Thymus (tissue), 14 donors: Measurements from ENCODE around the gene FEN1. TPM values are rescaled to one million over a fixed set of nuclear protein-coding genes. Genes with fewer than 3 reads are reported as not detected.
A peak's percentile ranks its signal among the peaks of the same experiment; 100 is the strongest.

Experiments
- DNase-seq, 9 donors: peaks; one replicate each; pipeline ENCODE4 v3.0.0-alpha.2; 2013; ENCODE audit warnings: low spot score in 9 of 9, low read depth in 6 of 9, missing footprints in 1 of 9
- H3K27ac ChIP-seq, 2 donors: one replicate each; pipeline ENCODE4 v1.5.1; 2013; ENCODE audit warnings: control low read depth in 1 of 2, low read depth in 1 of 2, low read length in 1 of 2, mild to moderate bottlenecking in 1 of 2, moderate library complexity in 1 of 2
- H3K27me3 ChIP-seq, 2 donors: one replicate each; pipeline ENCODE4 v1.5.1; 2013; ENCODE audit warnings: low read length in 1 of 2; ENCODE audit not compliant: control insufficient read depth in 2 of 2, insufficient read depth in 1 of 2
- H3K36me3 ChIP-seq, 2 donors: one replicate each; pipeline ENCODE4 v1.5.1; 2013; ENCODE audit warnings: low read length in 1 of 2, mild to moderate bottlenecking in 1 of 2, moderate library complexity in 1 of 2; ENCODE audit not compliant: control insufficient read depth in 2 of 2, insufficient read depth in 2 of 2
- H3K4me1 ChIP-seq, 2 donors: one replicate each; pipeline ENCODE4 v1.5.1; 2013; ENCODE audit warnings: low read length in 2 of 2; ENCODE audit not compliant: control insufficient read depth in 2 of 2, insufficient read depth in 2 of 2
- H3K4me3 ChIP-seq, 2 donors: one replicate each; pipeline ENCODE4 v1.5.1; 2013; ENCODE audit warnings: low read length in 2 of 2, control low read depth in 1 of 2, mild to moderate bottlenecking in 1 of 2
- H3K9me3 ChIP-seq, 2 donors: one replicate each; pipeline ENCODE4 v1.5.1; 2013; ENCODE audit warnings: low read length in 1 of 2, mild to moderate bottlenecking in 1 of 2; ENCODE audit not compliant: control insufficient read depth in 2 of 2, insufficient read depth in 1 of 2
- WGBS: extraction: QIAGEN DNeasy Blood & Tissue Kit; methylation state at CpG from one replicate; pipeline ENCODE4 v1.1.7; 2013; 5-methylcytosine and 5-hydroxymethylcytosine counted together
- long read RNA-seq, 10 donors: transcript quantifications; one replicate each; lab custom pipeline, GENCODE V29; 2026
- polyA plus RNA-seq: library from polyadenylated mRNA; stranded (reverse); fragments of 200-250 nt; gene quantifications from one replicate; pipeline ENCODE4 v1.2.3, GENCODE V29; 2013
- total RNA-seq: library from RNA; stranded (reverse); fragments of 120-200 nt; gene quantifications from one replicate; pipeline ENCODE4 v1.2.4, GENCODE V29; 2013
- donor health status: healthy.

The FEN1 gene, protein sequence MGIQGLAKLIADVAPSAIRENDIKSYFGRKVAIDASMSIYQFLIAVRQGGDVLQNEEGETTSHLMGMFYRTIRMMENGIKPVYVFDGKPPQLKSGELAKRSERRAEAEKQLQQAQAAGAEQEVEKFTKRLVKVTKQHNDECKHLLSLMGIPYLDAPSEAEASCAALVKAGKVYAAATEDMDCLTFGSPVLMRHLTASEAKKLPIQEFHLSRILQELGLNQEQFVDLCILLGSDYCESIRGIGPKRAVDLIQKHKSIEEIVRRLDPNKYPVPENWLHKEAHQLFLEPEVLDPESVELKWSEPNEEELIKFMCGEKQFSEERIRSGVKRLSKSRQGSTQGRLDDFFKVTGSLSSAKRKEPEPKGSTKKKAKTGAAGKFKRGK
- 84.1 TPM for total RNA-seq
- 10.0 TPM for polyA plus RNA-seq
- long read RNA-seq, donor 1, partial matches to known transcripts, result 0 of 4 reads
- long read RNA-seq, donor 1, other reads (novel, unspliced or antisense), result 0 of 4 reads
- long read RNA-seq, donor 2, result 0 reads
- long read RNA-seq, donor 3, transcript FEN1-201 (2 exons, 2,296 nt), result major isoform, 42 of 43 reads
- long read RNA-seq, donor 3, partial matches to known transcripts, result 0 of 43 reads
- long read RNA-seq, donor 3, other reads (novel, unspliced or antisense), result 0 of 43 reads
- long read RNA-seq, donor 4, transcript FEN1-201 (2 exons, 2,296 nt), result major isoform, 19 of 19 reads
- long read RNA-seq, donor 4, partial matches to known transcripts, result 0 of 19 reads
- long read RNA-seq, donor 4, other reads (novel, unspliced or antisense), result 0 of 19 reads
- long read RNA-seq, donor 5, transcript FEN1-201 (2 exons, 2,296 nt), result major isoform, 46 of 46 reads
- long read RNA-seq, donor 5, partial matches to known transcripts, result 0 of 46 reads
- long read RNA-seq, donor 5, other reads (novel, unspliced or antisense), result 0 of 46 reads
- long read RNA-seq, donor 6, transcript FEN1-201 (2 exons, 2,296 nt), result major isoform, 37 of 37 reads
- long read RNA-seq, donor 6, partial matches to known transcripts, result 0 of 37 reads
- long read RNA-seq, donor 6, other reads (novel, unspliced or antisense), result 0 of 37 reads
- long read RNA-seq, donor 7, transcript FEN1-201 (2 exons, 2,296 nt), result major isoform, 30 of 30 reads
- long read RNA-seq, donor 7, partial matches to known transcripts, result 0 of 30 reads
- long read RNA-seq, donor 7, other reads (novel, unspliced or antisense), result 0 of 30 reads
- long read RNA-seq, donor 8, transcript FEN1-201 (2 exons, 2,296 nt), result major isoform, 16 of 16 reads
- long read RNA-seq, donor 8, partial matches to known transcripts, result 0 of 16 reads
- long read RNA-seq, donor 8, other reads (novel, unspliced or antisense), result 0 of 16 reads
- long read RNA-seq, donor 9, transcript FEN1-201 (2 exons, 2,296 nt), result major isoform, 27 of 27 reads
- long read RNA-seq, donor 9, partial matches to known transcripts, result 0 of 27 reads
- long read RNA-seq, donor 9, other reads (novel, unspliced or antisense), result 0 of 27 reads
- long read RNA-seq, donor 10, transcript FEN1-201 (2 exons, 2,296 nt), result major isoform, 42 of 42 reads
- long read RNA-seq, donor 10, partial matches to known transcripts, result 0 of 42 reads
- long read RNA-seq, donor 10, other reads (novel, unspliced or antisense), result 0 of 42 reads

DNA sequence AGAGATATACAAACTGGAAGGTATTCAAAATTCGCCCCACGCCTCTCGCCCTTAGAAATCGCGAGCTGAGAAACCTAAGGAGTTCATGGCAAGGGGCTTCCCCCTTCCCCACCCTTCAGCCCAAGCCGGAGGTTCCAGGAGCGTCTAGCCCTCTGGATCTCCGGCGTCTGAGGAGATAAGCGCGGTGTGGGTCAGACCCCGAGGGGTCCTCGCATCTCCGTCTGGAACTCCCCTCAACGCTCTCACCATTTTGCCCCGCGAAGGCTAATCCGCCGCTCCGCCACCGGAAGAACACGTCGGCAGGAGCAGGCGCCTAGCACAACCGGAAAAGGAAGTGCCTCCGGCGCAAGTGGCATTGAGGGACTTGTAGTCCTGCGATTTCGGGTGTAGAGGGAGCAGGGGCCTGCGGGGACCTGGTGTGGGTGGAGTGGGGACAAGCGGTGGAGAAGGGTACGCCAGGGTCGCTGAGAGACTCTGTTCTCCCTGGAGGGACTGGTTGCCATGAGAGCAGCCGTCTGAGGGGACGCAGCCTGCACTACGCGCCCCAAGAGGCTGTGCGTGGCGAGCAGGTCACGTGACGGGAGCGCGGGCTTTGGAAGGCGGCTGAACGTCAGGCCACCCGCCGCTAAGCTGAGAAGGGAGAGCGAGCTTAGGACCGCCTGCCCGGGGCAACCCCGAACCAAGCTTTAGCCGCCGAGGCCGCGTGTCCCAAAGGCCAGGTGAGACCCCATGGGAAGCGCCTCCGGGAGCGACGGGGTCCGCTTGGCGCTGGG, at the start of gene FEN1, which contains the start of gene TMEM258:
FEN1 (plus strand) TSS at position 602 of the 773 bp plus-strand sequence. CDS start 2,451 bp downstream, outside the sequence.
TMEM258 (minus strand) TSS at position 290 of the 773 bp plus-strand sequence; CDS start at position 249, 41 bp downstream.
- peaks cover 38 to 60% of the 10 kb centered on the region in 2 donors for H3K36me3 ChIP-seq
- peak within 1 kb of the TSS; percentile 94 for H3K27ac ChIP-seq
- peaks cover 14 to 18% of the 10 kb centered on the region in 2 donors for H3K4me1 ChIP-seq
- H3K4me3 ChIP-seq, result peak within 1 kb of the TSS; percentile 82 to 87
- WGBS, result under 1% methylated on average over 61 of the region's 61 CpGs
- peak; percentile 81 to 94 (median 85) for DNase-seq
- no peaks in the 10 kb centered on the region for H3K27me3 ChIP-seq
- no peaks in the 10 kb centered on the region for H3K9me3 ChIP-seq

DNA sequence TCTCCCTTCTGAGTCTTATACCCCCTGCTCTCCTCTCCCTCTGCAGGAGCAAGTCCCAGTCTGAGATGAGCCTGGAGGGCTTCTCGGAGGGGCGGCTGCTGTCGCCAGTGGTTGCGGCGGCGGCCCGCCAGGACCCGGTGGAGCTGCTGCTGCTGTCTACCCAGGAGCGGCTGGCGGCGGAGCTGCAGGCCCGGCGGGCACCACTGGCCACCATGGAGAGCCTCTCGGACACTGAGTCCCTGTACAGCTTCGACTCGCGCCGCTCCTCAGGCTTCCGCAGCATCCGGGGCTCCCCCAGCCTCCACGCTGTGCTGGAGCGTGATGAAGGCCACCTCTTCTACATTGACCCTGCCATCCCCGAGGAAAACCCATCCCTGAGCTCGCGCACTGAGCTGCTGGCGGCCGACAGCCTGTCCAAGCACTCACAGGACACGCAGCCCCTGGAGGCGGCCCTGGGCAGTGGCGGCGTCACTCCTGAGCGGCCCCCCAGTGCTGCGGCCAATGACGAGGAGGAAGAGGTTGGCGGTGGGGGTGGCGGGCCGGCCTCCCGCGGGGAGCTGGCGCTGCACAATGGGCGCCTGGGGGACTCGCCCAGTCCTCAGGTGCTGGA, 49.1 kb upstream of the FEN1 start:
- Histone ChIP-seq H3K27me3 (peaks cover 0 to 6% of the 10 kb centered on the region in 2 donors), H3K27ac (no peak overlapping the region), H3K9me3 (no peaks in the 10 kb centered on the region), H3K4me1 (no peaks in the 10 kb centered on the region), H3K4me3 (no peak overlapping the region), H3K36me3 (no peaks in the 10 kb centered on the region)
- WGBS, result 97% methylated on average over 42 of the region's 42 CpGs
- no peak for DNase-seq

DNA sequence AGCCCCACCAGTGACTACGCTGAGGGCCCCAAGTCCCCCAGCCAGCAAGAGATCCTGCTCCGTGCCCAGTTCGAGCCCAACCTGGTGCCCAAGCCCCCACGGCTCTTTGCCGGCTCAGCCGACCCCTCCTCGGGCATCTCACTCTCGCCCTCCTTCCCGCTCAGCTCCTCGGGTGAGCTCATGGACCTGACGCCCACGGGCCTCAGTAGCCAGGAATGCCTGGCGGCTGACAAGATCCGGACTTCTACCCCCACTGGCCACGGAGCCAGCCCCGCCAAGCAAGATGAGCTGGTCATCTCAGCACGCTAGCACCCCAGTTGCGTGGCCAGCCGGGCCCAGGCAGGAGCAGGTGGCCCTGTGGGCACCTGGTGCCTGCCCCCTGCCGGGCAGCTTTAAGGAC, 48.5 kb upstream of the FEN1 start:
- H3K9me3 ChIP-seq, result no peaks in the 10 kb centered on the region
- peaks cover 0 to 12% of the 10 kb centered on the region in 2 donors for H3K27me3 ChIP-seq
- H3K4me1 ChIP-seq, result no peaks in the 10 kb centered on the region
- 96% methylated on average over 20 of the region's 20 CpGs for WGBS
- DNase-seq, result no peak
- H3K36me3 ChIP-seq, result no peaks in the 10 kb centered on the region
- H3K27ac ChIP-seq, result no peak overlapping the region
- H3K4me3 ChIP-seq, result no peak overlapping the region

DNA sequence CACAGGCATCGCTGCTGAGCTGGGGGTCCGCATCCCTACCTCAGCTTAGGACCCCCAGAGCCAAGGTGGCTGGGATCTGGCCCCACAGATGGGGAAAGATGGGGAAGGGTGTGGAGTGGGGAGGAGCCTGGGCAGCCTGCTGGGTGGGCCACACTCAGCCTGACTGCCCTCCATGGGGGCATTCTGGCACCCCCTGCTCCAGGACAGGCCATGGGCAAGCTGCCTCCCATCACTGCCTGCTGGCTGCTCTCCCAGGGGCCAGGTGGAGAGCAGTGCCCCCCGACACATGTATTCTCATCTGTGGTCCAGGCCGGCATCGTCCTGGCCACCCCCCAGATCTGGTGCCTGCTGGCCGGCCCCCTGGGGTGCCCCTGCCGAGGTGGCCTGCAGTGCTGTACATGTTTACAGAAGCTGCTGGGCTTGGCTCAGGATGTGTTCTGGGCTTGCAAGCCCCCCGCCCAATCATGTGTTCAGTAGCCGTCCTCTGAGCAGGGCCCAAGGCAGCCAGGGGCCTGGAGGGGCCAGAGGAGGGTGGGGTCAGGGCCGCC, 48.0 kb upstream of the FEN1 start:
- WGBS, result 96% methylated on average over 10 of the region's 10 CpGs

DNA sequence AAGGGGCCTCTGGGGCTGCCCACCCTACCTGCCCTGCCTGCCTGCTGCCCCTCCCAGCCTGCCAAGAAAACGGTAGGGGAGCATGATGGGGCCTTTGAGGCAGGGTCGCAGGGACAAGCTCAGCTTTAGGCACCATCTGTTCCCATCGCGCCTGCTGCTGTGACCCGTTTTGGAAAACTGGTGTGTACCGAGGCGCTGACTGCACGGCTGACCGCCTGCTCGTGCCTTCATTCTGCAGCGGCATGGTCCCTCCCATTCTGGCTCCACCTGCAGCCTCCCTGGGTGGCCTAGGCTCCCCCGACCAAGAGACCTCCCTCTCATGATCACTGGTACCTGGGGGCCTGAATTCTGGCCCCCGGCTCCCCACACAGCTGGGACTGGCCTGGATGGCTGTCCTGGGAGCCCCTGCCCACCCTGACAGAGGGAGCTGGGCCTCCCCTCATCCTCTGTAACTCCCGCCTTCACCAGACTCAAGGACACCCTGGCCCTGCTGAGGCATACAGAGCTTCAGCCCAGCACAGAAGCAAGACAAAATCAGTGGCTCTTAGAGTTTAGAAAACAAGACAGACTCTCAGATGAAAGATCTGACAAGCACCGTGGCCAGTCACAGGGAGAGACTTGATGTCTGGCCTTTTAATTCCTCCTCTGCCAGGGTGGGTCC, 46.8 kb upstream of the FEN1 start:
- Histone ChIP-seq H3K4me3 (no peak overlapping the region), H3K4me1 (peaks cover 0 to 4% of the 10 kb centered on the region in 2 donors), H3K9me3 (no peaks in the 10 kb centered on the region), H3K27ac (no peak overlapping the region), H3K36me3 (no peaks in the 10 kb centered on the region), H3K27me3 (peaks cover 5 to 29% of the 10 kb centered on the region in 2 donors)
- 88% methylated on average over 15 of the region's 15 CpGs for WGBS
- DNase-seq, result no peak

More for the DNA sequence above, 48.0 kb upstream of the FEN1 start:
- H3K27ac ChIP-seq, result no peak overlapping the region
- no peak for DNase-seq
- H3K36me3 ChIP-seq, result no peaks in the 10 kb centered on the region
- no peak overlapping the region for H3K4me3 ChIP-seq
- H3K27me3 ChIP-seq, result peaks cover under 1 to 17% of the 10 kb centered on the region in 2 donors
- no peaks in the 10 kb centered on the region for H3K9me3 ChIP-seq
- H3K4me1 ChIP-seq, result no peaks in the 10 kb centered on the region

DNA sequence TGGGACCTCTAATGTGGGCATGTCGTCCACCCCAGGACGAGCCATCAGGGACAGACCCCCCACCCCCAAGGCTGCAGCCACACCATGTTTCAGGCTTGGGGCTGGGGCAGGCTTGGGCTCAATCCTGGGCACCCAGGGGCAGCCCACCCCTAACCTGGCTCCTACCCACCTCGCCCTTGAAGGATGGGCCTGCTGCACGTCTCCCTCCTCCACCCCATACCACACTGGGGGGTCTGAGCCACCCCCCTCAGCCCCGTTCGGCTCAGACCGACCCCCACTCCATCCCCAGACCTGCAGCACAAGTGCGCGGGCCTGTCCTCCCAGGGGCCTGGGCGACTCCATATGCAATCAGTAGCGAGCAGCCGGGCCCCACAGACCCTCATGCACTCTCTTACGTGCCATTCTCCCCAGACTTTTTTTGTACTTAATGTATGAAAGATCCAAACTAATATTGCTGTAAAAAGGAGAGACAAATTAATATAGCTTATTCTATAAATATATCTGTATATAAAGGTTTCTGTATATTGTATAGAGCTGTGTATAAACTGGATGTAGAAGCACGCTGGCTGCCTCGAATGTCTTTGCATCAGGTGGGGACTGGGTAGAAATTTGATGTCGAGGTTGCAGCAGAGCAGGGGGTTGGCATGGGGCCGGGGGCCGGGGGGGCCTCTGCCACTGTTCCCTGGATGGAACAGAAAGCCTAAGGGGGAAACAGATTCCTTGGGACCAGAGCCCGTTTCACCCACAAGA, 46.1 kb upstream of the FEN1 start:
- peaks cover 0 to 4% of the 10 kb centered on the region in 2 donors for H3K4me1 ChIP-seq
- no peaks in the 10 kb centered on the region for H3K36me3 ChIP-seq
- peaks cover 8 to 36% of the 10 kb centered on the region in 2 donors for H3K27me3 ChIP-seq
- WGBS, result 92% methylated on average over 19 of the region's 19 CpGs
- no peaks in the 10 kb centered on the region for H3K9me3 ChIP-seq
- no peak overlapping the region for H3K4me3 ChIP-seq
- DNase-seq, result no peak
- no peak overlapping the region for H3K27ac ChIP-seq
